NB4 (cell line): Measurements from ENCODE around the gene CBX4.

Source experiments
- POLR2A ChIP-seq: IDR thresholded peaks from 2 replicates; pipeline ENCODE4 v1.6.1; 2011; ENCODE audit warnings: mild to moderate bottlenecking; ENCODE audit not compliant: insufficient read length; ENCODE audit errors: extremely low read depth
- TF ChIP-seq, protein P1 (sequence below): IDR thresholded peaks from one replicate; pipeline ENCODE4 v1.5.1; 2012; ENCODE audit warnings: low read depth, low read length

DNA sequence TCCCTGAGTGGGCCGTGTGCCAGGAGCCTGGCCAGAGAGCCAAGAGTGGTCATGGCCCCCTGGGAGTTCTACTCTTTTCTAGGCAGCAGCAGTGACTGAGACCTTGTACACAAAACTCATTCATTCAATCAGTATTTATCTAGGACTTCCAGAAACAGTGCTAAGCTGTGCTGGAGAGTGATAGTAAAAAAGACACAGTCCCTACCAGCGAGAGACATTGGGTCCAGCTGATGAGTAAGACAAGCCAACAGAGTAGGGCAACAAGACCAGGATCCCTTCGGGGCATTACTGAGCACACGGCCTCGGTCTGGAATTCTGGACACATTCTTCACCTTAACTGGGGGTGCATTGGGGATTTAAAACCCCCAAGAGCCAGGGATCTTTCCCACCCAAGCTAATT, 20.2 kb downstream of the CBX4 start:
- no peak for TF ChIP-seq POLR2A
- TF ChIP-seq, protein P1, sequence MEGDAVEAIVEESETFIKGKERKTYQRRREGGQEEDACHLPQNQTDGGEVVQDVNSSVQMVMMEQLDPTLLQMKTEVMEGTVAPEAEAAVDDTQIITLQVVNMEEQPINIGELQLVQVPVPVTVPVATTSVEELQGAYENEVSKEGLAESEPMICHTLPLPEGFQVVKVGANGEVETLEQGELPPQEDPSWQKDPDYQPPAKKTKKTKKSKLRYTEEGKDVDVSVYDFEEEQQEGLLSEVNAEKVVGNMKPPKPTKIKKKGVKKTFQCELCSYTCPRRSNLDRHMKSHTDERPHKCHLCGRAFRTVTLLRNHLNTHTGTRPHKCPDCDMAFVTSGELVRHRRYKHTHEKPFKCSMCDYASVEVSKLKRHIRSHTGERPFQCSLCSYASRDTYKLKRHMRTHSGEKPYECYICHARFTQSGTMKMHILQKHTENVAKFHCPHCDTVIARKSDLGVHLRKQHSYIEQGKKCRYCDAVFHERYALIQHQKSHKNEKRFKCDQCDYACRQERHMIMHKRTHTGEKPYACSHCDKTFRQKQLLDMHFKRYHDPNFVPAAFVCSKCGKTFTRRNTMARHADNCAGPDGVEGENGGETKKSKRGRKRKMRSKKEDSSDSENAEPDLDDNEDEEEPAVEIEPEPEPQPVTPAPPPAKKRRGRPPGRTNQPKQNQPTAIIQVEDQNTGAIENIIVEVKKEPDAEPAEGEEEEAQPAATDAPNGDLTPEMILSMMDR = no peak
